ENCODE measurements around the gene ZRANB3. TPM values are rescaled to one million over a fixed set of nuclear protein-coding genes. Genes with fewer than 3 reads are reported as not detected.

Gene ZRANB3
- total RNA-seq, 2 experiments from 2014 or later: 21.4 to 21.5 TPM

DNA sequence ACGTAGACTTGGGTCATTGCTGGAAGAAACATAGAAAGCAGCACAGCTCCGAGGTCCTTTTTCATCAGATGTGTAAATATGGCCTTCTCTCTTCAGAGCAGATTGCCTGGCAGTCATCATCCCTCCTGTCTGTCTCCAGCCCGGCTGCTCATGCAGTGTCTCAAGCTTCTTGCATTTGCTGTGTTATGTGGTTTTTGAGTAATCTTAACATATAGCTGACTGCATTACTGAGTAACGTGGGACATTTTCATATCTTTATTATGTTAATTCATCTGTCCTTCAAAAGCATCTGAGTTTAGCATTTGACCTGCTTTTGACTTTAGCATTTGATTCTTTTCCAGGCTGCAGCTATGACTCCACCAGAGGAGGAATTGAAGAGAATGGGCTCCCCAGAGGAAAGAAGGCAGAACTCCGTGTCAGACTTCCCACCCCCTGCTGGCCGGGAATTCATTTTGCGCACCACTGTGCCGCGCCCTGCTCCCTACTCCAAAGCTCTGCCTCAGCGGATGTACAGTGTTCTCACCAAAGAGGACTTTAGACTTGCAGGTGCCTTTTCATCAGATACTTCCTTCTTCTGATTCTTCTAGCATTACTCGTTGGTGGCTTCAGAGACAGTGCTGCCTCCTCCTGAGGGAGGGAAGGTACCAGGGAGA, 362.7 kb downstream of the ZRANB3 start:
- intact Hi-C loops (cut with micrococcal nuclease): no loop called here
- ChIA-PET CTCF (interaction anchor here (1.2 kb wide), 1 partner anchor 179 kb away, joined by 3 read pairs; no protein-coding TSS in a partner anchor), POLR2A (no interaction called here)
- TF ChIP-seq, protein P1, sequence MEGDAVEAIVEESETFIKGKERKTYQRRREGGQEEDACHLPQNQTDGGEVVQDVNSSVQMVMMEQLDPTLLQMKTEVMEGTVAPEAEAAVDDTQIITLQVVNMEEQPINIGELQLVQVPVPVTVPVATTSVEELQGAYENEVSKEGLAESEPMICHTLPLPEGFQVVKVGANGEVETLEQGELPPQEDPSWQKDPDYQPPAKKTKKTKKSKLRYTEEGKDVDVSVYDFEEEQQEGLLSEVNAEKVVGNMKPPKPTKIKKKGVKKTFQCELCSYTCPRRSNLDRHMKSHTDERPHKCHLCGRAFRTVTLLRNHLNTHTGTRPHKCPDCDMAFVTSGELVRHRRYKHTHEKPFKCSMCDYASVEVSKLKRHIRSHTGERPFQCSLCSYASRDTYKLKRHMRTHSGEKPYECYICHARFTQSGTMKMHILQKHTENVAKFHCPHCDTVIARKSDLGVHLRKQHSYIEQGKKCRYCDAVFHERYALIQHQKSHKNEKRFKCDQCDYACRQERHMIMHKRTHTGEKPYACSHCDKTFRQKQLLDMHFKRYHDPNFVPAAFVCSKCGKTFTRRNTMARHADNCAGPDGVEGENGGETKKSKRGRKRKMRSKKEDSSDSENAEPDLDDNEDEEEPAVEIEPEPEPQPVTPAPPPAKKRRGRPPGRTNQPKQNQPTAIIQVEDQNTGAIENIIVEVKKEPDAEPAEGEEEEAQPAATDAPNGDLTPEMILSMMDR (IDR thresholded peaks at IDR 0.05): no peak
- ATAC-seq (no peak), DNase-seq (no peak)
- Mint-ChIP-seq H3K36me3 (ENCODE audit: low read depth) (peaks cover 47% of the 10 kb centered on the region), H3K27me3 (no peaks in the 10 kb centered on the region), H3K27ac (no peak overlapping the region), H3K4me3 (no peak overlapping the region), H3K4me1 (ENCODE audit: low read depth) (peaks cover 19% of the 10 kb centered on the region), H3K9me3 (no peaks in the 10 kb centered on the region)

DNA sequence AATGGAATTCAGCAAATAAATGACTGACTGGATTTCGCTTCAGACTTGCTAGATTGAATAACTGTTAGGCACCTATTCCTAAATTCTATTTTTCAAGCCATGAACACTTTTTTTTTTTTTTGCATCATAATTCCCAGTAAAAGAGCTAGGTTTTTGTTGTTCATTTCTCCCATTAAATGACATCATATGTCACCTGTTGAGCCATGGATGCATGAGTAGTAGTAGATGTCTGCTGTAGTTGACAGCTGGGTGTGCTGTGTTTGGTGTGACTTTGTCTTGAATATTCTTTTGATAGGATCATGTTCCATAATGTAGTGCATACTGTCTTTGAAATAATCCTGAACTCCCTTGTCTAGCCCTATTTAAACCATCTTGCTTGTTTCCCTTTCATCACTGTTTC, 363.7 kb downstream of the ZRANB3 start:
- peaks cover 29% of the 10 kb centered on the region for H3K4me1 Mint-ChIP-seq (ENCODE audit: low read depth)
- CTCF ChIA-PET: interaction anchor here (0.6 kb wide), 1 partner anchor 211 kb away, joined by 3 read pairs; no protein-coding TSS in a partner anchor

DNA sequence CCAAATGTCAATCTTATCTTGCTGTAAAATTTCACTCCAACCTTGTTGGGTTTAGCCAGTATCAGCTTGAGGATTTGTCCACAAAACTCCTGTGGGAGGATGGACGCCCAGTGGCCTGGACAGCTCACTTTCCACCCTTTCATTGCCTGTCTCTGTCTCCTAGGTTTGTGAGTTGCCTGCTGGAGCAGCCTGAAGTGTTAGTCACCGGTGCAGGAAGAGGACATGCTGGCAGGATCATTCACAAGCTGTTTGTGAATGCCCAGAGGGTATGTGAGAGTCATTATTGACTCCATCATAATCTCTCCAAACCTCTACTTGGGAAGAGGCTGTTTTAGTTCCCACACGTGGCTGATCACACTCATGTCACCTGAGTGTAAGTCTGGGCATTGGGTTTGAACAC, 366.6 kb downstream of the ZRANB3 start:
- peaks cover 30% of the 10 kb centered on the region for H3K36me3 Mint-ChIP-seq (ENCODE audit: low read depth)
- TF ChIP-seq, protein P1 (IDR thresholded peaks at IDR 0.05): no peak
- no peaks in the 10 kb centered on the region for H3K27me3 Mint-ChIP-seq
- H3K9me3 Mint-ChIP-seq: no peaks in the 10 kb centered on the region
- peaks cover 20% of the 10 kb centered on the region for H3K4me1 Mint-ChIP-seq (ENCODE audit: low read depth)
- ATAC-seq (no peak), DNase-seq (no peak)
- ChIA-PET CTCF (no interaction called here), POLR2A (no interaction called here)
- H3K4me3 Mint-ChIP-seq: no peak overlapping the region
- no peak overlapping the region for H3K27ac Mint-ChIP-seq
- intact Hi-C loops (cut with micrococcal nuclease): no loop called here

More for the DNA sequence above, 363.7 kb downstream of the ZRANB3 start:
- Mint-ChIP-seq H3K4me3 (no peak overlapping the region), H3K36me3 (ENCODE audit: low read depth) (peaks cover 47% of the 10 kb centered on the region), H3K27me3 (no peaks in the 10 kb centered on the region), H3K9me3 (no peaks in the 10 kb centered on the region), H3K27ac (no peak overlapping the region)
- TF ChIP-seq, protein P1 (IDR thresholded peaks at IDR 0.05): no peak
- intact Hi-C loops (cut with micrococcal nuclease): no loop called here
- ATAC-seq: no peak
- no peak for DNase-seq
- POLR2A ChIA-PET: no interaction called here

DNA sequence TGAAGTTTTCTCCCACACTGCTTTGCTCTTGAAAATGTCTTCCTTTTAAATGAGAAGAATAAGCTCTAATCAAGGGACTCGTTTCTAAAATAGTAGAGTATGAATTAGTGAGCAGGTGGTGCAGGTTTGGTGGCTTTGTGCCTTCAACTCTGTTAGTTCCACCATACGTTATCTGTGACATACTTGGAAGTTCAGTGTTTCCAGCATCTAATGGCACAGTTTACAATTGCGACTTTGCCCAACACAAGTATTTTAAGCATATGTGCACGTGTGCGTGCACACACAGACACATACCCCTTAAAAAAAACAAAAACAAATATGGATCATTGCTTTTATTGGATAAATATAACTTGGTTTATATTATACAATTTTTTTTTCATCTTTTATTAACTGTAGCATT, 367.1 kb downstream of the ZRANB3 start:
- ATAC-seq (no peak), DNase-seq (no peak)
- TF ChIP-seq, protein P1 (IDR thresholded peaks at IDR 0.05): no peak
- intact Hi-C loops (cut with micrococcal nuclease): no loop called here
- POLR2A ChIA-PET: no interaction called here
- Mint-ChIP-seq H3K4me3 (no peak overlapping the region), H3K27me3 (no peaks in the 10 kb centered on the region), H3K36me3 (ENCODE audit: low read depth) (peaks cover 25% of the 10 kb centered on the region), H3K27ac (no peak overlapping the region), H3K4me1 (ENCODE audit: low read depth) (peaks cover 17% of the 10 kb centered on the region), H3K9me3 (no peaks in the 10 kb centered on the region)
- CTCF ChIA-PET: interaction anchor here (1.5 kb wide), 1 partner anchor 10 kb away, joined by 5 read pairs; no protein-coding TSS in a partner anchor

DNA sequence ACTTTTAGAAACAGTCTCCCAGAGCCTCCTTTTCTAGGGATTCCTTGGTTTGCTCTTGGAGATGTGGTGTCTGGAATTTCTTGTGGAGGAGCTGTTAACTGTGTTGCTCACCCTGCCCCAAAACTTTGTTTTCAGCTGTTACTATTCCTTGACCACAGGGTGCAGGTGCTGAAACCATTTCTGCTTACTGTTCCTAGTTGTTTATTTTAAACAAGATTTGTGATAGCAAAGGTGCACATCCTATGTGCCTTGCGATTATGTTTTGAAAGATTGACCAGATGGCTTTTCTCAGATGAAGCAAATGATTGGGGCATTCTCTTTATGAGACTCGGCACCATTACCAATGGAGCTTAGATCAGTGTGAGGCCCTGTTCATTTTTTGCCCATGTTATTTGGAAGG, 367.7 kb downstream of the ZRANB3 start:
- H3K27ac Mint-ChIP-seq: no peak overlapping the region
- peaks cover 16% of the 10 kb centered on the region for H3K4me1 Mint-ChIP-seq (ENCODE audit: low read depth)
- TF ChIP-seq, protein P1 (IDR thresholded peaks at IDR 0.05): no peak
- no peaks in the 10 kb centered on the region for H3K27me3 Mint-ChIP-seq
- no peak overlapping the region for H3K4me3 Mint-ChIP-seq
- CTCF ChIA-PET: interaction anchor here (1.5 kb wide), 1 partner anchor 10 kb away, joined by 5 read pairs; no protein-coding TSS in a partner anchor
- ATAC-seq (no peak), DNase-seq (no peak)
- intact Hi-C loops (cut with micrococcal nuclease): no loop called here
- POLR2A ChIA-PET: no interaction called here
- peaks cover 25% of the 10 kb centered on the region for H3K36me3 Mint-ChIP-seq (ENCODE audit: low read depth)
- H3K9me3 Mint-ChIP-seq: no peaks in the 10 kb centered on the region
